ENCODE measurements around the gene NOTO.

DNA sequence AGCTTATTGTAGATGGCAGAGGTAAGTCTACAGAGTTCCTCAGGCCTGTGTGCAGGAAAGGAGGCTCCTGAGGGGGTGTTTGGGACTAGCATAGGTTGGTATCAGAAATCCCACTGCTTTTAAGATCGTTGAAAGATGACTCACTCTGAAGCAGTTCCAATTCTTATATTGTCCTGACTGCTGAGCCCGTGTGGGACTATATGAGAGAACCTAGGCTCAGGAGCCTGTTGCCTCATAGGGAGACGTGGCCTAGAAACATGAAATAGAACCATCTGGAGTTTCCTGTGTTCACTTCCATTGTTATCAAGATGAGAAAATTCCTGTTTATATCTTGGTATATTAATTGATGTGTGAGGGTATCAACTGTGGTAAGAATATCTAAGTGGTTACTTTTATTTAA, 37.4 kb downstream of the NOTO start:
- TF ChIP-seq, protein P1, sequence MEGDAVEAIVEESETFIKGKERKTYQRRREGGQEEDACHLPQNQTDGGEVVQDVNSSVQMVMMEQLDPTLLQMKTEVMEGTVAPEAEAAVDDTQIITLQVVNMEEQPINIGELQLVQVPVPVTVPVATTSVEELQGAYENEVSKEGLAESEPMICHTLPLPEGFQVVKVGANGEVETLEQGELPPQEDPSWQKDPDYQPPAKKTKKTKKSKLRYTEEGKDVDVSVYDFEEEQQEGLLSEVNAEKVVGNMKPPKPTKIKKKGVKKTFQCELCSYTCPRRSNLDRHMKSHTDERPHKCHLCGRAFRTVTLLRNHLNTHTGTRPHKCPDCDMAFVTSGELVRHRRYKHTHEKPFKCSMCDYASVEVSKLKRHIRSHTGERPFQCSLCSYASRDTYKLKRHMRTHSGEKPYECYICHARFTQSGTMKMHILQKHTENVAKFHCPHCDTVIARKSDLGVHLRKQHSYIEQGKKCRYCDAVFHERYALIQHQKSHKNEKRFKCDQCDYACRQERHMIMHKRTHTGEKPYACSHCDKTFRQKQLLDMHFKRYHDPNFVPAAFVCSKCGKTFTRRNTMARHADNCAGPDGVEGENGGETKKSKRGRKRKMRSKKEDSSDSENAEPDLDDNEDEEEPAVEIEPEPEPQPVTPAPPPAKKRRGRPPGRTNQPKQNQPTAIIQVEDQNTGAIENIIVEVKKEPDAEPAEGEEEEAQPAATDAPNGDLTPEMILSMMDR (IDR thresholded peaks at IDR 0.05; ENCODE audit: low read depth, low read length) = no peak
- no peak for TF ChIP-seq EZH2phosphoT487 (IDR thresholded peaks at IDR 0.05; ENCODE audit: low read depth)

Measured in OCI-LY3 (cell line).